Limb (tissue), 2 donors: ENCODE measurements around the gene KANSL1.

Source experiments
- DNase-seq, 2 donors: peaks; one replicate each; pipeline ENCODE4 v3.0.0-alpha.2; 2016; ENCODE audit errors: extremely low spot score in 2 of 2

The KANSL1 gene

DNA sequence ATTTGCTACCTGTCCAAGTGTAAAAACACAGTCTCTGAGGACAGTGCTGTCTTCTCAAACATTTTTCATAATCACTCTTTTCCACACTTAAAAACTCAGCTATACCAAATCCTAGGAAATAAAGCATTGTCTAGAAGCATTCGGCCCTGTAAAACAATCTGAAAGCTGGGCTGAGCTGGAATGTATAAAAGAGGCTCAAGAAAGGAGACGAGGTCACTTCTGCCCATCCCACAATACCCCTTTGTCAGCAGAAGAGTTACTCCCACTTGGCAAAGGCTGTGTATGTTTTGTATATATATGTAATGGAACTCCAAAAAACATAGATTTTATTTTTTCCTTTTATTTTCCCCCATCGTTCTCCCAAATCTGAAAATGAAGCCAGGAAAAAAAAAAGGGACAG, 150.3 kb downstream of the KANSL1 start:
- no peak for DNase-seq

DNA sequence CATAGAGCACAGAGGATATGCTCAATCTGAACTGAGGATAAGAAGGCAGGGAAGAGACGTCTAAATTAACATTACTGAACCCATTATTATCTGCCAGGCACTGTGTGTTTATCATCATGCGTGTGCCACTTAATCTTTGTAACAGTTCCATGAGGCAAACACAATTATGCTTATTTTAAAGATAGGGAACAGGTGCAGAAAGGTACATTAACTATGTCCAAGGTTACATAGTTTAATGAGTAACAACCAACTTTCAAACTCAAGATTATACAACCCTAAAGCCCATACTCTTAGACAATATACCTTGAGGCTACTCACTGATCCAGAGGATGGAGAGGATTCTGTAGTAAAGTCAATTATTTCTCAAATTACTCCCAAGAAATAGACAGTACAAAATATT, 151.0 kb downstream of the KANSL1 start:
- DNase-seq: no peak

DNA sequence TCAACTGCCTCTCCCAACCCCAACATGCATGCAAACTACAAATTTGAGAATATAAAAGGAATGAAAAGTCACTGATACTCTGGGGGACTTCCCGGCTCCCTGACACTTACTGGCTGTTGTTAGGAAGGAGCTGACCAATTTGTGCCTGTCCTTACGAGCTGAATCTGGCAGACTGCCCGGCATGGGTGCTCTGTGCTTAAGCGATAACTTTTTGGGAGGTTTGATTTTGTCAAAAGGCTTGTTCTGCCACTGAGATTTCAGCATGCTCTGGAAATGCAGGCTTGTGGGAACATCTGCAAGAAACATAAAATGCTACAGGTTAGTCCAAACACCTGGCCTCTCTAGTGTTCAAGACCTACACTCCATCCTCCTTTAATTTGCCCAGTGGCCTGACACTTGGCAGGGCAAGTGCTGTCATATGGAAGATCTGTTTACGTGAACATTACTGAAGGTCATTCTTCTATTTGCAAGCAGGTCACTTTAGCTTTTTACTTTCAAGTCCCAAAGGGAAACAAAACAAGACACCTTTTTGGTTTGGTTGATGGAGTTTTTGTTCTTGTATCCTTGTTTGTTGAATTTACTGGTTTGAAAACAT, 153.5 kb downstream of the KANSL1 start:
- DNase-seq: no peak

DNA sequence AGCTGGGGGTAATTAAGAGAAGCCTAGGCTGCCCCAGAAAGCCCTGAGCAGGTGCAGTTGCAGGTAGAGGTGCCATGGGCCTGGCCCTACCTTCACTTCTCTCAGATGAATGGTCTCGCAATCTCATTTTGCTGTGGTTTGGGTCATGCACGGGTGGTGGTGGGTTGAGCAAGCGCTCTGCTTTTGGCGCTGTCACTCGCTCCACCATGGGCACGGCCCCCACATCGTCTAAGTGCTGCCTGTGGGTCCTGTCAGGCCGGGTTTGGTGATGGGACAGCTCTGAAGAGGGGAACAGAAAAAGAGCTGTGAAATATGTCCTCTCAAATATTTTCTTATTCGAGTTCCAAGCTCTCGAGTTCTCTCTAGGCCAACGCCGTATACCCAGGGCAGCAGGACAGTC, 154.3 kb downstream of the KANSL1 start:
- DNase-seq: no peak

DNA sequence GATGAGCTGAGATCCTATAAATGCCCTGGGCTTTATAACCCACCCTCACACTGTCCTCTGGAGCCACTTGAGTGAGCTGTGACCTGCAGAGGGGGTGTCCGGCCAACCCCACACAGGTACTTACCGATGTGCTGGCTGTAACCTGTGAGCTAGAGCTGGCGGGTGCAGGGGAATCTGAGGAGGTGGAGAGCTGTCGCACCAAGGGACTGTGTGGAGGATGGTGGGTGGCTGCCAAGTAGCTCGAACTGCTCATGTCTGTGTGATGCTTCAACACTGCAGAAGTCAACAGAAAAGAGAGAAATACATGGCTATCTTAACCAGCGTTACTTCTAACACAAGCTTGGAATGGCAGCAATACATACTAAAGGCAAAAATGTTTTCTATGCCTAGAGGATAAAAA, 154.8 kb downstream of the KANSL1 start:
- DNase-seq: no peak

DNA sequence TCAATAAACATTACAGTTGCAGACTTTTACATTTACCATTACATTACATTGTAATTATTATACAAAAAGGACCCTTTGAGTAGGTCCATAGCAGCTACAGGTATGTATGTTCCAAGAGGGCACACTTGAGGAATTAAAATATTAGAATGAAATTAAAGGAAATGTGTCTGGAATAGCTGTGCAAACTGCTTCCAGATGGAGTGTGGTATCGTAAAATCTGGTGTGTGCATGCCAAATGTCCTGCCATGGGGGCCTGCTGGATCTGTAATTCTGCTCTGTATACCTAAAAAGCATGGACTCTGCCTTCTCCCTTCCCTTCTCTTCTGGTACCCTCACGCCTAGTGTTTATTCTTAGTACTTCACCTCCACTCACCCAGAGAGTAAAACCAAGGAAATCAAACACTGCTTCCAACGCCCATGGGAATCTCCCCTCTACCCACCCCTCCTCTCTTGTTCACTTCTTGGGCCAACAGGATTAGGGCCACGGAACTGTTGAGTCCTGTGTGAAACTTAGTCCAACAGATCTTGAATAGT, 155.4 kb downstream of the KANSL1 start:
- DNase-seq: no peak

DNA sequence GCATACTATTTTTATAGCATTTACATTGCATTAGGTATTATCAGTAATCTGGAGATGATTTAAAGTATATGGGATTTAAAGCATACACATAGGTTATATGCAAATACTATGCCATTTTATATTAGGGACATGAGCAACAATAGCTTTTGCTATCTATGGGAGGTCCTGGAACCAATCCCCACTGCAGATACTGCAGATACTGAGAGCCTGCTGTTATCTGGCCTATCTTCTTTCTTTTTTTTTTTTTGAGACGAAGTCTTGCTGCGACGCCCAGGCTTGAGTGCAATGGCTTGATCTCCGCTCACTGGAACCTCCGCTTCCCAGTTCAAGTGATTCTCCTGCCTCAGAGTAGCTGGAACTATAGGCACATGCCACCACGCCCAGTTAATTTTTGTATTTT, 156.7 kb downstream of the KANSL1 start:
- DNase-seq: no peak

DNA sequence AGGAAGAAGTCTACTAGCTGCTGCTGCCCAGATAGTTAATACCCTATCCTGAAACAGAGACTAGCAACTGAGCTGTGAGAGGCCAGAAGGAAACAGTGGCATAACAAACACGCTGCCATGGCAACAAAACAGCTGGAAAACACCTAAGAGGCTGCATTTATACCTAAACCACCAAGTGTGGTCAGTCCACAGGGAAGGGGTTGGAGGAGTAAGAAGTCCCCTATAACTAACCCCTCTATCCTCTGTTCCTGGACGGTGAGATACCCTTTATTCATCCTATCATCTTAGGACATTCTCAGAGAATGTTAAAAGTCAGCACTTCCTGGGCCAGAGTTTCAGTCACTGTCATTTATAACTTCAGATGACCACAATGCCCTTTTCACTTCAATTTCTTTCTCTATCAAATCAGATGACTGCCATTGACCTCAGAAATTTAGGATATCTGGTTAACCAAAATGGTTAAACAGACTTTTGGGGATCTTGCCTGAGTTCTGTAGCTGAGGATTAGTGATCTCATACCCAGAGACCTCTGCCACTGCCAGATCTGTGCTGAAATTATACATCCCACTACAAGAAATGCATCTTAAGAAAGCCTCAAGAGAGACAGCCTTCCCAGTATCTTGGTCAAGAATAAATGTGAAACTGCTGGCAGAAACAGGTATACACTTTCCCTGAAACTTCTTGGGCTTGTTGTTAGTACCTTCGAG, 158.0 kb downstream of the KANSL1 start:
- DNase-seq: no peak

DNA sequence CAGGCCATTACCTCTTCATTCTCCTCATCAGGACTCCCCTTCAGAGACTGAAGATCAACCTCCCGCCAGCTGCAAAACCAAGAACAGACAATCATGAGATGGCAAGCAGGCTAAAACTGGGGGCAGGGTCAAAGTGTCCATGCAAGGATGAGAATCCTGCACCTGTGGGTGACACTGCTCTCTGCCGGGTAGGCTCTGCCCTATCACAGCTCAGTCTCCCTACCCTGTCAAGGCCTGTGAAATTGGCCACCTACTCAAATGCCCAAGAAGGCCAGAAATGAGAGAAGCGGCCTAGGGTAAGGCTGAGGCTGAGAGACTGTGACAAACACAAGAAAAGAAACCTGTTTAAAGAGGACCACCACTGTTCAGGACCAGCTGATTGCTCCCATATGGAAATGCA, 159.8 kb downstream of the KANSL1 start:
- DNase-seq: no peak

DNA sequence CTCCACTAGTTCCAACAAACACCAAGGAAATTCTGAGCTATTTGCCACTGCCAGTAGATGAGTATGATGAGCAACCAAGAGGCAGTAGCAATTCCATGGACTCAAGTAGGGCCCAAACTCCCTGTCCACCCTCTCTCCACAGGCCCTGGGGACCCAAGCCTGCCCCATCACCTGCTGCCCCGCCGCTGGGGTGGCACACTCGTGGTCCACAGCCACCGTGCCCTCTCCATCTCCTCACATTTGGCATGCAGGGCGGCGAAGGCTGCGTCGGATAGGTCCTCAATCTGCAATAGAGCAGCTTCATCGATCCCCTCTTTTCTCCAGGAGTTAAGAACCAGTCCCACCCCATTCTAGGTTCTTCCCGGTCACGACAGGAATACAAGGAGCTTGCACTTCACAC, 160.3 kb downstream of the KANSL1 start:
- no peak for DNase-seq

DNA sequence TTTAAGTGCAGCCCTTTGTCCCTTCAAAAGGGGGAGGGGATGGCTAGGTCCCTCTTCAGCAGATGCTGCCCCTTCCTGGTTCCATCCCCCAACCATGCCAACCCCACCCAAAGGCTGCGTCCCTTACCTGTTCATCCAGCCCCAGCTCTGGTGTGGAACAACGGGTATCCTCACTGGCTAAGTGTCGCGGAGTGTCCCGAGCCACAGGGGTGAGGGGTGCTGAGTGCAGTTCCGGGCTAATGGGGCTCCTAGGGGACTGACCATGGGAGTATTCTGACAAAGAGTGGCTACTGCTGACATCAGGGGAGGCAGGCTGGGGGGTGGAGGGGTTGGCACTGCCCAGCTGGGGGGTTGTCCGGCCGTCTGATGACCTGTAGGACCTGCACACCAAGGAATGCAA, 161.3 kb downstream of the KANSL1 start:
- no peak for DNase-seq

DNA sequence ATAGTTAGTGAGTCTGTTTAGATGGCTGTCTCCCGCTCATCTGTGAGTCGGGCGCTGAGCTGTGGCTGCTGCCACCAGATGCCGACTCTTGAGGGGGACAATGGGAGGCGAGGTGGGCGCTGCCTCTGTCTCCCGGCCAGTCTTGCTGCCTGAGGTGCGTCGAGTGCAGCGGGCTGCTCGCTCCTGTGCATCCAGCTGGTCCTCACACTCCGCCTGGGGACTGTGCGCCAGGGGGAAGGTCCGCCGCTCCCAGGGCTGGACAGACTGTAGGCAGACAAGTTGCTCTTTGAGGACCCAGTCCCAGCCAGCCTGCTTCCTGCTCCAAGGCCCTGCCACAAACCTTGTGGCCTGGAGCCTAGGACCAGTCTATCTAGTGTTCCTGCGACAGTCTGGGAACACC, 161.8 kb downstream of the KANSL1 start:
- no peak for DNase-seq

DNA sequence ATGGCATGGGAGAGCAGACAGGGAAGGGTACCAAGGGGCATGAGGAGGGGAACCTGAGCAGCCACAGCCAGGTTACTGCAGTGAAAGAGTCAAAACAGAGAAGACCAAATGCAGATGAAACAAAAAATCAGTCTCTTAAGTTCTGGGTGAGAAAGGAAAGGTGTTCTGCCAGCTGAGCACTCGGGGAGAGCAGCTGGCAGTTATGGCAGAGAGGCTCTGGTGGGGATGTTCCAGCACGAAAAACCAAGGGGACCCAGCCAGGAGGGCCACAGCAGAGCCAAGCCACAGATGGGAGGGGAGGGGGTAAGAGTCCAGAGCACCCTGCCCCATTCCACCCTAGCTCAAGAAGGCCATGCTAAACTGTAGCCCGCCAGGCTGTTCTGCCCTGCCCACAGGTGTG, 162.5 kb downstream of the KANSL1 start:
- DNase-seq: no peak

DNA sequence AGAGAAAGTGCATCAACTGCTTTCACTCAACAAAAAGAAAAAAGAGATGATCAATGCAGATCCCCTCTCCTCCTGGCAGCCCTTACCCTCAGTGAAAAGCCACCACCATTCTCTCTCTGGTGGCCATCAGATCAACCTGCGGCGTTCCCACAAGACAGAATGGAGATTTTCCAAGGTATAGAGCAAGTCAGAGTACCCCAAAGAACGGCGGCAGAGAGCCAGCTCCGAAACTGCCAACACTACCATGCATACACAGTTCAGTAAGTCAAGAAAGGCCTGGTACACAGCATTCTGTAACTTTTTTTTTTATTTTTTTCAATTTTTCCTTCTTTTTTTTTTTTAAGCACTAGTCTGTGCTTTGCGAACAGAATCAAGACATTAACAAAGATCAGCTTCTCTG, 163.6 kb downstream of the KANSL1 start:
- no peak for DNase-seq

DNA sequence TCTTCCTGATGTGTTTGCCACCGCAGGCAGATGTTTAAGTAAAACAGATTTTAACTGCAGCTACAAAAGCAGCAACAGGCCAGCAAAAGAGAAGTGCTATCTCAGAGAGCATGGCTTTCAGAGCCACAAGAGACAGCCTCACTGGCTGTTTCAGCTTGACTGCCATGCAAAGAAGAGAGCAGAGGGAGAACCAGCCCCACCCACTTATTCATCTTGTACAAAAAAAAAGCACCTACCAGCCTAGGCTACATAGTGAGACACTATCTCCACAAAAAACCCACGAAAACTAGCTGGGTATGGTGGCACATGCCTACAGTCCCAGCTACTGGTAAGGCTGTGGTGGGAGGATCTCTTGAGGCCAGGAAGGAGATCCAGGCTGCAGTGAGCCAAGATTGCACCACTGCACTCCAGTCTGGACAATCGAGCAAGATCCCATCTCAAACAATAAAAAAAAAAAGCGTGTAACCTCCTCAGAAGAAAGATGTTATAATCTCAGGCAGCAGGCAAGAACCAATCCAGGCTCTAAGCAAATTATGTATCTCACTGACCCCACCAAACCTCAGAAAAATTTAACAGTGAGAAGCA, 164.2 kb downstream of the KANSL1 start:
- no peak for DNase-seq

DNA sequence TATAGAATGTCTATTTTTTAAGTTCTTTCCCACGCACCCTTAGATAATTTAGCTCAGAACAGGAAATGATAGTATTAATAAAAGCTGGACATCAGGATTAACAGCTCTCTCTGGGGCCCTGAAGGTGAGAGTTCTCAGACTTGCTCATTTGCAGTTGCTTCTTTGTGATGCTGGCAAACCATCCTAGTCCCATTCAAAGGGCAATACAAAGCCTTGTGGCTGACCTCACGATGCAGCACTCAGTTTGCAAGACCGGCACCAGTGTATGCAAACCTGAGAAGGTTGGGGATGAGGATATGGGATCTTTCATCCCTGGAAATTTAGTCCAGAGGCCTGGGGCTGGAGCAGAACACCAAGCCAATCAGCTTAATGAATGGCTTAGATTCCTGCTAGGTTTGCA, 164.9 kb downstream of the KANSL1 start:
- no peak for DNase-seq

DNA sequence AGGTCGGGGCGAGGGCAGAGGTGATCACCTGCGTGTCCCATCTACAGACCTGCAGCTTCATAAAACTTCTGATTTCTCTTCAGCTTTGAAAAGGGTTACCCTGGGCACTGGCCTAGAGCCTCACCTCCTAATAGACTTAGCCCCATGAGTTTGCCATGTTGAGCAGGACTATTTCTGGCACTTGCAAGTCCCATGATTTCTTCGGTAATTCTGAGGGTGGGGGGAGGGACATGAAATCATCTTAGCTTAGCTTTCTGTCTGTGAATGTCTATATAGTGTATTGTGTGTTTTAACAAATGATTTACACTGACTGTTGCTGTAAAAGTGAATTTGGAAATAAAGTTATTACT, 165.3 kb downstream of the KANSL1 start:
- no peak for DNase-seq

DNA sequence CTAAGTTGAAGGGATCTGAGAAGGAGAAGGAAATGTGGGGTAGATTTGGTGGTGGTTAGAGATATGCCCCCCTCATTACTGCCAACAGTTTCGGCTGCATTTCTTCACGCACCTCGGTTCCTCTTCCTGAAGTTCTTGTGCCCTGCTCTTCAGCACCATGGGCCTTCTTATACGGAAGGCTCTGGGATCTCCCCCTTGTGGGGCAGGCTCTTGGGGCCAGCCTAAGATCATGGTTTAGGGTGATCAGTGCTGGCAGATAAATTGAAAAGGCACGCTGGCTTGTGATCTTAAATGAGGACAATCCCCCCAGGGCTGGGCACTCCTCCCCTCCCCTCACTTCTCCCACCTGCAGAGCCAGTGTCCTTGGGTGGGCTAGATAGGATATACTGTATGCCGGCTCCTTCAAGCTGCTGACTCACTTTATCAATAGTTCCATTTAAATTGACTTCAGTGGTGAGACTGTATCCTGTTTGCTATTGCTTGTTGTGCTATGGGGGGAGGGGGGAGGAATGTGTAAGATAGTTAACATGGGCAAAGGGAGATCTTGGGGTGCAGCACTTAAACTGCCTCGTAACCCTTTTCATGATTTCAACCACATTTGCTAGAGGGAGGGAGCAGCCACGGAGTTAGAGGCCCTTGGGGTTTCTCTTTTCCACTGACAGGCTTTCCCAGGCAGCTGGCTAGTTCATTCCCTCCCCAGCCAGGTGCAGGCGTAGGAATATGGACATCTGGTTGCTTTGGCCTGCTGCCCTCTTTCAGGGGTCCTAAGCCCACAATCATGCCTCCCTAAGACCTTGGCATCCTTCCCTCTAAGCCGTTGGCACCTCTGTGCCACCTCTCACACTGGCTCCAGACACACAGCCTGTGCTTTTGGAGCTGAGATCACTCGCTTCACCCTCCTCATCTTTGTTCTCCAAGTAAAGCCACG, 165.9 kb downstream of the KANSL1 start:
- DNase-seq: no peak

DNA sequence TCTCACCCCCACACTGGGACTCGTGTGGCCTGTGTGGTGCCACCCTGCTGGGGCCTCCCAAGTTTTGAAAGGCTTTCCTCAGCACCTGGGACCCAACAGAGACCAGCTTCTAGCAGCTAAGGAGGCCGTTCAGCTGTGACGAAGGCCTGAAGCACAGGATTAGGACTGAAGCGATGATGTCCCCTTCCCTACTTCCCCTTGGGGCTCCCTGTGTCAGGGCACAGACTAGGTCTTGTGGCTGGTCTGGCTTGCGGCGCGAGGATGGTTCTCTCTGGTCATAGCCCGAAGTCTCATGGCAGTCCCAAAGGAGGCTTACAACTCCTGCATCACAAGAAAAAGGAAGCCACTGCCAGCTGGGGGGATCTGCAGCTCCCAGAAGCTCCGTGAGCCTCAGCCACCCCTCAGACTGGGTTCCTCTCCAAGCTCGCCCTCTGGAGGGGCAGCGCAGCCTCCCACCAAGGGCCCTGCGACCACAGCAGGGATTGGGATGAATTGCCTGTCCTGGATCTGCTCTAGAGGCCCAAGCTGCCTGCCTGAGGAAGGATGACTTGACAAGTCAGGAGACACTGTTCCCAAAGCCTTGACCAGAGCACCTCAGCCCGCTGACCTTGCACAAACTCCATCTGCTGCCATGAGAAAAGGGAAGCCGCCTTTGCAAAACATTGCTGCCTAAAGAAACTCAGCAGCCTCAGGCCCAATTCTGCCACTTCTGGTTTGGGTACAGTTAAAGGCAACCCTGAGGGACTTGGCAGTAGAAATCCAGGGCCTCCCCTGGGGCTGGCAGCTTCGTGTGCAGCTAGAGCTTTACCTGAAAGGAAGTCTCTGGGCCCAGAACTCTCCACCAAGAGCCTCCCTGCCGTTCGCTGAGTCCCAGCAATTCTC, 166.8 kb downstream of the KANSL1 start:
- no peak for DNase-seq

DNA sequence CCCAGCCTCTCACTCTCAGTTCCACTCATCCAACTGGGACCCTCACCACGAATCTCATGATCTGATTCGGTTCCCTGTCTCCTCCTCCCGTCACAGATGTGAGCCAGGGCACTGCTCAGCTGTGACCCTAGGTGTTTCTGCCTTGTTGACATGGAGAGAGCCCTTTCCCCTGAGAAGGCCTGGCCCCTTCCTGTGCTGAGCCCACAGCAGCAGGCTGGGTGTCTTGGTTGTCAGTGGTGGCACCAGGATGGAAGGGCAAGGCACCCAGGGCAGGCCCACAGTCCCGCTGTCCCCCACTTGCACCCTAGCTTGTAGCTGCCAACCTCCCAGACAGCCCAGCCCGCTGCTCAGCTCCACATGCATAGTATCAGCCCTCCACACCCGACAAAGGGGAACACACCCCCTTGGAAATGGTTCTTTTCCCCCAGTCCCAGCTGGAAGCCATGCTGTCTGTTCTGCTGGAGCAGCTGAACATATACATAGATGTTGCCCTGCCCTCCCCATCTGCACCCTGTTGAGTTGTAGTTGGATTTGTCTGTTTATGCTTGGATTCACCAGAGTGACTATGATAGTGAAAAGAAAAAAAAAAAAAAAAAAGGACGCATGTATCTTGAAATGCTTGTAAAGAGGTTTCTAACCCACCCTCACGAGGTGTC, 167.6 kb downstream of the KANSL1 start:
- DNase-seq: no peak

DNA sequence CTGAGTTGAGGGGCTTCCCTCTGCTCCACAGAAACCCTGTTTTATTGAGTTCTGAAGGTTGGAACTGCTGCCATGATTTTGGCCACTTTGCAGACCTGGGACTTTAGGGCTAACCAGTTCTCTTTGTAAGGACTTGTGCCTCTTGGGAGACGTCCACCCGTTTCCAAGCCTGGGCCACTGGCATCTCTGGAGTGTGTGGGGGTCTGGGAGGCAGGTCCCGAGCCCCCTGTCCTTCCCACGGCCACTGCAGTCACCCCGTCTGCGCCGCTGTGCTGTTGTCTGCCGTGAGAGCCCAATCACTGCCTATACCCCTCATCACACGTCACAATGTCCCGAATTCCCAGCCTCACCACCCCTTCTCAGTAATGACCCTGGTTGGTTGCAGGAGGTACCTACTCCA, 168.2 kb downstream of the KANSL1 start:
- DNase-seq: no peak
